ENCODE results near the gene CORO1C. TPM values are rescaled to one million over a fixed set of nuclear protein-coding genes. Genes with fewer than 3 reads are reported as not detected.
"Not testable (repeated sequence)": the region's sequence is repeated elsewhere in the genome, so short reads cannot be mapped to it uniquely, and the experiment has no call there.

CORO1C gene
- total RNA-seq, 1 donor from 2014 or later, result 59.6 TPM

GRCh38 chr12:108622421-108622820, 108.9 kb downstream of the CORO1C start:
- Histone ChIP-seq H3K4me1 (peaks cover 20% of the 10 kb centered on the region), H3K27ac (replicated peaks) (peak overlapping the region; percentile 62), H3K27me3 (ENCODE audit: low read depth) (no peaks in the 10 kb centered on the region), H3K4me3 (no peak overlapping the region), H3K36me3 (no peaks in the 10 kb centered on the region), H3K9me3 (replicated peaks) (no peaks in the 10 kb centered on the region)
- intact Hi-C loops (cut with micrococcal nuclease), result no loop called here
- no peak for TF ChIP-seq CTCF (IDR thresholded peaks at IDR 0.05; ENCODE audit: borderline replicate concordance)
- no peak for DNase-seq

- Histone ChIP-seq H3K27me3 (ENCODE audit: low read depth) (no peaks in the 10 kb centered on the region), H3K9me3 (replicated peaks) (no peaks in the 10 kb centered on the region), H3K27ac (replicated peaks) (no peak overlapping the region), H3K4me1 (peaks cover 20% of the 10 kb centered on the region), H3K36me3 (no peaks in the 10 kb centered on the region), H3K4me3 (no peak overlapping the region)
- intact Hi-C loops (cut with micrococcal nuclease), result no loop called here
- TF ChIP-seq CTCF (IDR thresholded peaks at IDR 0.05; ENCODE audit: borderline replicate concordance), result no peak
- DNase-seq, result no peak
Observed at GRCh38 chr12:108621161-108621560, 110.2 kb downstream of the CORO1C start.

- DNase-seq, result no peak
- Histone ChIP-seq H3K36me3 (no peaks in the 10 kb centered on the region), H3K27ac (replicated peaks) (no peak overlapping the region), H3K4me1 (peaks cover 20% of the 10 kb centered on the region), H3K9me3 (replicated peaks) (peaks cover 7% of the 10 kb centered on the region), H3K4me3 (no peak overlapping the region), H3K27me3 (ENCODE audit: low read depth) (no peaks in the 10 kb centered on the region)
- intact Hi-C loops (cut with micrococcal nuclease), result no loop called here
- no peak for TF ChIP-seq CTCF (IDR thresholded peaks at IDR 0.05; ENCODE audit: borderline replicate concordance)
Observed at GRCh38 chr12:108620236-108620879, 111.0 kb downstream of the CORO1C start.

- intact Hi-C loops (cut with micrococcal nuclease), result loop anchor here (5.0 kb wide), 1 partner anchor 52 kb away; no protein-coding TSS in a partner anchor
- H3K36me3 ChIP-seq, result no peaks in the 10 kb centered on the region
- H3K27me3 ChIP-seq (ENCODE audit: low read depth), result no peaks in the 10 kb centered on the region
- H3K4me3 ChIP-seq, result no peak overlapping the region
- H3K4me1 ChIP-seq, result peaks cover 20% of the 10 kb centered on the region
- no peak overlapping the region for H3K27ac ChIP-seq (replicated peaks)
- TF ChIP-seq CTCF (IDR thresholded peaks at IDR 0.05; ENCODE audit: borderline replicate concordance), result no peak
- peaks cover 8% of the 10 kb centered on the region for H3K9me3 ChIP-seq (replicated peaks)
- no peak for DNase-seq
Observed at GRCh38 chr12:108619369-108620160, 111.8 kb downstream of the CORO1C start.

- not testable (repeated sequence) for H3K27ac ChIP-seq (replicated peaks); H3K4me3 ChIP-seq; DNase-seq; H3K27me3 ChIP-seq (ENCODE audit: low read depth); H3K9me3 ChIP-seq (replicated peaks); H3K36me3 ChIP-seq
- H3K4me1 ChIP-seq, result peaks cover 20% of the 10 kb centered on the region
- intact Hi-C loops (cut with micrococcal nuclease), result loop anchor here (5.0 kb wide), 1 partner anchor 52 kb away; no protein-coding TSS in a partner anchor
Observed at GRCh38 chr12:108618953-108619274, 112.4 kb downstream of the CORO1C start.
